Prostate gland (tissue), 2 donors: ENCODE data around the gene HEPACAM. TPM values are rescaled to one million over a fixed set of nuclear protein-coding genes. Genes with fewer than 3 reads are reported as not detected.

Experiments
- DNase-seq: peaks from one replicate; pipeline ENCODE4 v3.0.0-alpha.2; 2019; ENCODE audit warnings: low spot score
- H3K27ac ChIP-seq, 2 donors: fragments of 200-600 bp; sonication (generic); 2 replicates each; pipeline ENCODE4 v1.5.1; 2017 to 2019
- H3K27me3 ChIP-seq: fragments of 200-600 bp; sonication (generic); replicated peaks from 2 replicates; pipeline ENCODE4 v1.5.1; 2019; ENCODE audit not compliant: insufficient read depth
- H3K36me3 ChIP-seq, 2 donors: fragments of 200-600 bp; sonication (generic); 1 replicate in 1 of 2; 2 replicates in 1 of 2; pipeline versions ENCODE4 v1.5.1 to v1.8.1; 2017 to 2019
- H3K4me1 ChIP-seq: fragments of 200-600 bp; sonication (generic); replicated peaks from 2 replicates; pipeline ENCODE4 v1.5.1; 2019
- H3K4me3 ChIP-seq, 2 donors: fragments of 200-600 bp; sonication (generic); 2 replicates each; pipeline ENCODE4 v1.5.1; 2017 to 2019
- H3K9me3 ChIP-seq: fragments of 200-600 bp; sonication (generic); 2 replicates; pipeline ENCODE4 v1.5.1; 2017
- POLR2A ChIP-seq: fragments of 450-650 bp; IDR thresholded peaks from one replicate; pipeline ENCODE4 v1.6.1; 2016; ENCODE audit warnings: antibody characterized with exemption, mild to moderate bottlenecking
- POLR2AphosphoS5 ChIP-seq: sonication (generic); formaldehyde crosslinking; IDR thresholded peaks from one replicate; pipeline ENCODE4 v1.6.1; 2017; ENCODE audit warnings: antibody characterized with exemption
- WGBS: methylation state at CpG from one replicate; pipeline ENCODE4 v1.1.5; 2018; 5-methylcytosine and 5-hydroxymethylcytosine counted together
- intact Hi-C: fragments of 100-400 bp; cut with DNase I; formaldehyde crosslinking; loops from one replicate; pipeline ENCODE4 v1.14.2; 2022
- total RNA-seq, 2 donors: library from RNA; depleted of rRNA; stranded (reverse); fragments of >200 nt; gene quantifications; one replicate each; pipeline ENCODE4 v1.1.0, GENCODE V29; 2016
- TF ChIP-seq, protein P1 (sequence below), 4 experiments: fragments of 200-600 bp in 2 of 4; fragments of 450-650 bp in 2 of 4; sonication (generic) in 2 of 4; IDR thresholded peaks; 1 replicate in 3 of 4; 2 replicates in 1 of 4; pipeline ENCODE4 v1.5.1; 2016 to 2019; ENCODE audit warnings: antibody characterized with exemption in 4 of 4, mild to moderate bottlenecking in 2 of 4, moderate library complexity in 2 of 4

The HEPACAM gene
- total RNA-seq, 2 donors from 2014 or later = 0.27 TPM; not detected in 1

DNA sequence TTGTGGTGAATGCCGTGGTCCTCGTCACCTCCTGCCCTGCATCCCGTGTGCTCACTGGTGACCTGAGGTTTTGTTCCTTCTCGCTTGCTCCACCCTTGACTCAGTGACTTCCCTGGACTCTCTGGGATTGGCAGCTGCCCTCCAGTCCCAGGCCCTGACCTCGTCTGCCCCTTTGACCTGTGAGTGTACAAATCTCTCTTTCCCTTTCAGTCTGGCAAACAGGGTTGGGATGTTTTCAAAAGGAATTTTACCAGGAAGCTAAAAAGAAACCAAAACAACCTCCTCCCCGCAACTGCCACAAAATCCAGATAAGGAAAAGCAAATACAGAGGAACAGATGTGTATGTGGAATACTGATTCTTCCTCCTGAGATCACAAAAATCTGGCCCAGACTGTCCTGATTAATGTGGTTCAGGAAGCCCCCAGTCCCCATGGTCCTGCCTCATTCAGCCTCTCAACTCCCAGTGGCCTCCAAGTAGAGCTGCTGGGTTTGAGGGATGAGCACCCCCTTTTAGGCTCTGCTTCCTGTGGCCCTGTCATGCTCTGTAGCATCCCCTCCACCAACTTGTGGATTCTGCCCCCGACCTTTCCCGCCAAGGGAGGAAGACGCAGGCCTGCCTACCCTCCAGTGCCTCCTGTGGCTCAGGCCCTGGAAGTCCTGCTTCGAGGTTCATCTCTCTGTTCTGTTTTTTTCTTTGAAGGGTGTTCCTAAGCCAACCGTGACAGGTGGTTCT lies 53.3 kb downstream of the HEPACAM start:
- H3K4me3 ChIP-seq = no peak overlapping the region
- H3K27ac ChIP-seq = peak overlapping the region in 1 of 2 donors; percentile 45
- H3K9me3 ChIP-seq = no peaks in the 10 kb centered on the region
- TF ChIP-seq POLR2AphosphoS5 (peak; percentile 16), POLR2A (no peak)
- WGBS = 67% methylated on average over 11 of the region's 11 CpGs
- no peaks in the 10 kb centered on the region for H3K27me3 ChIP-seq
- intact Hi-C loops = no loop called here
- DNase-seq = no peak
- no peaks in the 10 kb centered on the region for H3K4me1 ChIP-seq
- H3K36me3 ChIP-seq = no peaks in the 10 kb centered on the region

DNA sequence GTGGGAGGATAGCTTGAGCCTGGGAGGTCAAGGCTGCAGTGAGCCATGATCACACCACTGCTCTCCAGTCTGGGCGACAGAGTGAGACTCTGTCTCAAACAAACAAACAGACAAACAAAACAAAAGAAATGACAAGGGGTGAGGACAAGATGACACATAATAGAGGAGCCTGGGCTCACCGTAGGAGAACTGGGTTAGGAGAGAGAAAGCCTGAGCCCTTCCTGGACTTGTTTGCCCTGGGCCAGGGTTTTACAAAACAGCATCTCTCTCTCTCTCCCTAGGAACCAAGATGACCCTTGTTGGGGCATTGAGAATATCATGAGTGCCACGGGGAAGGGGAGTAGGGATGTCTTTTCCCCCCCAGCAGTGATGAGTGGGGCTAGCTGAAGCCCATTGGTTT lies 54.9 kb downstream of the HEPACAM start:
- WGBS = 73% methylated on average over 3 of the region's 3 CpGs
- TF ChIP-seq, protein P1, sequence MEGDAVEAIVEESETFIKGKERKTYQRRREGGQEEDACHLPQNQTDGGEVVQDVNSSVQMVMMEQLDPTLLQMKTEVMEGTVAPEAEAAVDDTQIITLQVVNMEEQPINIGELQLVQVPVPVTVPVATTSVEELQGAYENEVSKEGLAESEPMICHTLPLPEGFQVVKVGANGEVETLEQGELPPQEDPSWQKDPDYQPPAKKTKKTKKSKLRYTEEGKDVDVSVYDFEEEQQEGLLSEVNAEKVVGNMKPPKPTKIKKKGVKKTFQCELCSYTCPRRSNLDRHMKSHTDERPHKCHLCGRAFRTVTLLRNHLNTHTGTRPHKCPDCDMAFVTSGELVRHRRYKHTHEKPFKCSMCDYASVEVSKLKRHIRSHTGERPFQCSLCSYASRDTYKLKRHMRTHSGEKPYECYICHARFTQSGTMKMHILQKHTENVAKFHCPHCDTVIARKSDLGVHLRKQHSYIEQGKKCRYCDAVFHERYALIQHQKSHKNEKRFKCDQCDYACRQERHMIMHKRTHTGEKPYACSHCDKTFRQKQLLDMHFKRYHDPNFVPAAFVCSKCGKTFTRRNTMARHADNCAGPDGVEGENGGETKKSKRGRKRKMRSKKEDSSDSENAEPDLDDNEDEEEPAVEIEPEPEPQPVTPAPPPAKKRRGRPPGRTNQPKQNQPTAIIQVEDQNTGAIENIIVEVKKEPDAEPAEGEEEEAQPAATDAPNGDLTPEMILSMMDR (IDR thresholded peaks at IDR 0.05) = no peak
- TF ChIP-seq POLR2AphosphoS5 (no peak), POLR2A (no peak)
- Histone ChIP-seq H3K4me3 (no peak overlapping the region), H3K9me3 (no peaks in the 10 kb centered on the region), H3K36me3 (no peaks in the 10 kb centered on the region), H3K27me3 (no peaks in the 10 kb centered on the region), H3K4me1 (no peaks in the 10 kb centered on the region), H3K27ac (no peak overlapping the region)
- DNase-seq = no peak
- intact Hi-C loops = no loop called here

DNA sequence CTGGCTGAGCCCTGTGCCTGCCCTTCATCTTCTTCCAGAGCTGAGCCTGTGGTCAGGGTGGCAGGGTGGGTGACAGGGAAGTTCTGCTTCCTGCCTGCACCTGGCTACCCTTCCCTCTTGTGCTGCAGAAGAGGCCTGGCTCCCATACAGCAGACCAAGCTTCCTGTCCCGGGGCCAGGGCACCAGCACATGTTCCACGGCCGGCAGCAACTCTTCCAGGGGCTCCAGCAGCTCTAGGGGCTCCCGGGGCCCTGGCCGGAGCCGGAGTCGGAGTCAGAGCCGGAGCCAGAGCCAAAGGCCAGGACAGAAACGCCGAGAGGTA lies 55.6 kb downstream of the HEPACAM start:
- DNase-seq = no peak
- 83% methylated on average over 10 of the region's 10 CpGs for WGBS
- no peak overlapping the region for H3K27ac ChIP-seq
- H3K27me3 ChIP-seq = no peaks in the 10 kb centered on the region
- no peak overlapping the region for H3K4me3 ChIP-seq
- no peaks in the 10 kb centered on the region for H3K4me1 ChIP-seq
- no peak for TF ChIP-seq POLR2AphosphoS5
- TF ChIP-seq, protein P1 (IDR thresholded peaks at IDR 0.05) = no peak
- no peak for TF ChIP-seq POLR2A
- no peaks in the 10 kb centered on the region for H3K36me3 ChIP-seq
- H3K9me3 ChIP-seq = no peaks in the 10 kb centered on the region
- intact Hi-C loops = no loop called here

DNA sequence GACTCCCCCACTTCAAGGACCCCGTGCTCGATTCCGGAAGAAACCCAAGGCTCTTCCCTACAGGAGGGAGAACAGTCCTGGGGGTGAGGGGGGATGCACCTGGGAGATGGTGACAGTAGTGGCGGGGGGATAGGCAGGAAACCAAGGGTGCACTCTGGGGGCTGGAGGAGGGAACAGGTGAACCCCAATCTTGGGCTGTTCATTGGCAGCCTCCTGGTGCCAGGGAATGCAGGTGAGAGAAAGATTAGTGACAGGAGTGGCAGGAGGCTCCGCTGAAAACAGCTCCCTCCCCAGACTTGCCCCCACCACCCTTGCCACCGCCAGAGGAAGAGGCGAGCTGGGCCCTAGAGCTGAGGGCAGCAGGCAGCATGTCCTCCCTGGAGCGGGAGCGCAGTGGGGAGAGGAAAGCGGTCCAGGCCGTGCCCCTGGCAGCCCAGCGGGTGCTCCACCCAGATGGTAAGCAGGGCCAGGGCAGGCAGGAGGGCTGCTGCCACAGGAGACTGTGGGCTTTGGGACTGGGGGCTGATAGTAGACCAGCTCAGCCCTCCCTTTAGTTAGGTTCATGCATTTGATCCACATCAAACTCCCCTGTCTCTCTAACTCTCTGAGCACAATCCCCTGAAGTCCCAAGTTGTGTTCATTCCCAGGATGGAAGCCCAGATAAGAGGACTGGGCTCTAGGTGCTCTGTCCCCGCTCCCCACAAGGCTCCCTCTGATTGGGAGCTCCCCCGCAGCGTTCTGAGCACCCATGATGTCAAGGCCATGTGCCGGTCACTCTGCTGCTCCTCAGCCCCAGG lies 56.2 kb downstream of the HEPACAM start:
- no peak for DNase-seq
- WGBS = 93% methylated on average over 16 of the region's 16 CpGs
- no peak overlapping the region for H3K27ac ChIP-seq

DNA sequence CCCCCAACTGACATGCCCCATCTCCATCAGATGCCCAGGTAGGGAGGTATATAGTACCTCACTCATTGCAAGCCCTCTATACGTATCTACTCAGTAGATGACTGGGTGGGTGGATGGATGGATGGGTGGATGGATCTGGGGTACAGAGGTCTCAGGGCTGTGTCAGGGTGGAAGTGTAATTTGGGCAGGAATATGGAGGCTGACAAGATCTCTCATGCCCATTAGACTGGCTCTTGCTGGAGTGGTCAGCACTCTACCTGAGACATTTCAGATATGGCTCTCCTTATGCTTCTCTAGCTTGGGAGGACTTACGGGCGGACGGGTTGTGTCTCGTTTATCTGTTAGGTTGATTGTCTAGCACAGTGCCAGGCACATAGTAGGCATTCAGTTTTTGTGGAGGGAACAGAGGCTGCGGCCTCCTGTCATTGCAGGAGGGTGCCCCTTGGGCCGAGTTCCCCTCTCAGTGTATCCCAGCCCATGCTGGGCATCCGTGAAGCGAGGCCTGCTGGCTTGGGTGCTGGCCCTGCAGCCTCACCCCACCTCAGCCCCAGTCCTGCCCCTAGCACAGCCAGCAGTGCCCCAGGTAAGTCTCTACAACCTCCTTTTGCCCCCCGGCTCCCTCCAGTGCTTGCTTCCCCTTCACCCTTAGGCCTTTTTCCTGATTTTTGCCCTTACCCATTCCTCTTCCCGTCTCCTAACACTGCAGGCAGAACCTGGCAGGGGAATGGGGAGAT lies 56.9 kb downstream of the HEPACAM start:
- 93% methylated on average over 11 of the region's 11 CpGs for WGBS
- Histone ChIP-seq H3K4me1 (no peaks in the 10 kb centered on the region), H3K4me3 (no peak overlapping the region), H3K27ac (no peak overlapping the region), H3K27me3 (no peaks in the 10 kb centered on the region), H3K36me3 (no peaks in the 10 kb centered on the region), H3K9me3 (no peaks in the 10 kb centered on the region)
- intact Hi-C loops = no loop called here
- DNase-seq = no peak
- no peak for TF ChIP-seq POLR2AphosphoS5
- TF ChIP-seq, protein P1 (IDR thresholded peaks at IDR 0.05) = no peak
- no peak for TF ChIP-seq POLR2A

More for the DNA sequence above, 56.2 kb downstream of the HEPACAM start:
- Histone ChIP-seq H3K27me3 (no peaks in the 10 kb centered on the region), H3K36me3 (no peaks in the 10 kb centered on the region), H3K4me3 (no peak overlapping the region), H3K4me1 (no peaks in the 10 kb centered on the region), H3K9me3 (no peaks in the 10 kb centered on the region)
- no peak for TF ChIP-seq POLR2A
- no peak for TF ChIP-seq POLR2AphosphoS5
- TF ChIP-seq, protein P1 (IDR thresholded peaks at IDR 0.05) = no peak
- intact Hi-C loops = no loop called here
